Measurements from ENCODE around the gene CDK5. TPM values are rescaled to one million over a fixed set of nuclear protein-coding genes. Genes with fewer than 3 reads are reported as not detected.

Gene CDK5
- total and polyA plus RNA-seq, 9 of the 15 experiments (the other 6 are each of a cell fraction or from before 2014, with no cell fraction given), result 3.2 to 38.0 (median 27.5) TPM

DNA sequence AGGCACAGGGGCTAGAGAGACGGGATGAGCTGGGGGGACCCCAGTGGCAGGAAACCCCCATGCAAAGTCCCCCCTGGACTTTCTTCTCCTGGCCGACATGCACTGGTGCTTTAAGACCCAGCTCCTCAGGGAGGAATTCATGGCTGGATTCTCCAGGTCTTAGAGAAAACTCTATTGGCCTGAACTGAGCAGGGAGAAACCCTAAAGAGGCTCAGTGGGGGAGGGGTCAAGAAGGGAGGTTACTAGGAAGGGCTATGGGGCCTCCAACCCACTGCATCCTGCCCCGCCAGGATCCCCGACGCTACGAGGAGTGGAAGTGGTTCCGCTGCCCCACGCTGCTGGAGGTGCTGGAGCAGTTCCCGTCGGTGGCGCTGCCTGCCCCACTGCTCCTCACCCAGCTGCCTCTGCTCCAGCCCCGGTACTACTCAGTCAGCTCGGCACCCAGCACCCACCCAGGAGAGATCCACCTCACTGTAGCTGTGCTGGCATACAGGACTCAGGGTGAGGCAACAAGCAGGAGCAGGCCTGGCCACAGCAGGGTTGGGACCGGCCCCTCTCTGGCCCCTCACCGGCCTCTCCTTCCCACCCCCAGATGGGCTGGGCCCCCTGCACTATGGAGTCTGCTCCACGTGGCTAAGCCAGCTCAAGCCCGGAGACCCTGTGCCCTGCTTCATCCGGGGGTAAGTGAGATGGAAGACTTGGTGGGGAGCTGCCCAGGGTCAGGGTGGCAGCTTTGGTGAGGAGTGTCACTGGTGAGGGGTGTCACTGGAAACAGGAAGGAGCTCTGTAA, 47.2 kb downstream of the CDK5 start (continued):
- TF ChIP-seq, protein P1, sequence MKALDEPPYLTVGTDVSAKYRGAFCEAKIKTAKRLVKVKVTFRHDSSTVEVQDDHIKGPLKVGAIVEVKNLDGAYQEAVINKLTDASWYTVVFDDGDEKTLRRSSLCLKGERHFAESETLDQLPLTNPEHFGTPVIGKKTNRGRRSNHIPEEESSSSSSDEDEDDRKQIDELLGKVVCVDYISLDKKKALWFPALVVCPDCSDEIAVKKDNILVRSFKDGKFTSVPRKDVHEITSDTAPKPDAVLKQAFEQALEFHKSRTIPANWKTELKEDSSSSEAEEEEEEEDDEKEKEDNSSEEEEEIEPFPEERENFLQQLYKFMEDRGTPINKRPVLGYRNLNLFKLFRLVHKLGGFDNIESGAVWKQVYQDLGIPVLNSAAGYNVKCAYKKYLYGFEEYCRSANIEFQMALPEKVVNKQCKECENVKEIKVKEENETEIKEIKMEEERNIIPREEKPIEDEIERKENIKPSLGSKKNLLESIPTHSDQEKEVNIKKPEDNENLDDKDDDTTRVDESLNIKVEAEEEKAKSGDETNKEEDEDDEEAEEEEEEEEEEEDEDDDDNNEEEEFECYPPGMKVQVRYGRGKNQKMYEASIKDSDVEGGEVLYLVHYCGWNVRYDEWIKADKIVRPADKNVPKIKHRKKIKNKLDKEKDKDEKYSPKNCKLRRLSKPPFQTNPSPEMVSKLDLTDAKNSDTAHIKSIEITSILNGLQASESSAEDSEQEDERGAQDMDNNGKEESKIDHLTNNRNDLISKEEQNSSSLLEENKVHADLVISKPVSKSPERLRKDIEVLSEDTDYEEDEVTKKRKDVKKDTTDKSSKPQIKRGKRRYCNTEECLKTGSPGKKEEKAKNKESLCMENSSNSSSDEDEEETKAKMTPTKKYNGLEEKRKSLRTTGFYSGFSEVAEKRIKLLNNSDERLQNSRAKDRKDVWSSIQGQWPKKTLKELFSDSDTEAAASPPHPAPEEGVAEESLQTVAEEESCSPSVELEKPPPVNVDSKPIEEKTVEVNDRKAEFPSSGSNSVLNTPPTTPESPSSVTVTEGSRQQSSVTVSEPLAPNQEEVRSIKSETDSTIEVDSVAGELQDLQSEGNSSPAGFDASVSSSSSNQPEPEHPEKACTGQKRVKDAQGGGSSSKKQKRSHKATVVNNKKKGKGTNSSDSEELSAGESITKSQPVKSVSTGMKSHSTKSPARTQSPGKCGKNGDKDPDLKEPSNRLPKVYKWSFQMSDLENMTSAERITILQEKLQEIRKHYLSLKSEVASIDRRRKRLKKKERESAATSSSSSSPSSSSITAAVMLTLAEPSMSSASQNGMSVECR (CRISPR knock-in tag; IDR thresholded peaks at IDR 0.05), result 0 out of 2 replicates have a peak, but pooled peaks have one; percentile 65
- TF ChIP-seq, protein P2, sequence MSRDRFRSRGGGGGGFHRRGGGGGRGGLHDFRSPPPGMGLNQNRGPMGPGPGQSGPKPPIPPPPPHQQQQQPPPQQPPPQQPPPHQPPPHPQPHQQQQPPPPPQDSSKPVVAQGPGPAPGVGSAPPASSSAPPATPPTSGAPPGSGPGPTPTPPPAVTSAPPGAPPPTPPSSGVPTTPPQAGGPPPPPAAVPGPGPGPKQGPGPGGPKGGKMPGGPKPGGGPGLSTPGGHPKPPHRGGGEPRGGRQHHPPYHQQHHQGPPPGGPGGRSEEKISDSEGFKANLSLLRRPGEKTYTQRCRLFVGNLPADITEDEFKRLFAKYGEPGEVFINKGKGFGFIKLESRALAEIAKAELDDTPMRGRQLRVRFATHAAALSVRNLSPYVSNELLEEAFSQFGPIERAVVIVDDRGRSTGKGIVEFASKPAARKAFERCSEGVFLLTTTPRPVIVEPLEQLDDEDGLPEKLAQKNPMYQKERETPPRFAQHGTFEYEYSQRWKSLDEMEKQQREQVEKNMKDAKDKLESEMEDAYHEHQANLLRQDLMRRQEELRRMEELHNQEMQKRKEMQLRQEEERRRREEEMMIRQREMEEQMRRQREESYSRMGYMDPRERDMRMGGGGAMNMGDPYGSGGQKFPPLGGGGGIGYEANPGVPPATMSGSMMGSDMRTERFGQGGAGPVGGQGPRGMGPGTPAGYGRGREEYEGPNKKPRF (IDR thresholded peaks at IDR 0.05; ENCODE audit: low read depth, low read length), result no peak
- TF ChIP-seq DACH1 (IDR thresholded peaks at IDR 0.05; ENCODE audit: partially characterized antibody) (no peak), ARNT (IDR thresholded peaks at IDR 0.05) (no peak), ZNF239 (CRISPR knock-in tag; IDR thresholded peaks at IDR 0.05) (no peak), SMAD2 (IDR thresholded peaks at IDR 0.05; ENCODE audit: low read depth, low read length) (no peak), RCOR1 (IDR thresholded peaks at IDR 0.05; ENCODE audit: borderline replicate concordance in 1 of 2, low read depth in 2 of 2, low read length in 2 of 2) (0 out of 4 replicates have a peak, but pooled peaks have one; percentile 14 to 30), SLC30A9 (CRISPR knock-in tag; IDR thresholded peaks at IDR 0.05) (no peak), ELF4 (CRISPR knock-in tag; IDR thresholded peaks at IDR 0.05) (peak; percentile 41; the same call in 1 of the 2 replicates), ZNF253 (CRISPR knock-in tag; conservative IDR thresholded peaks at IDR 0.05) (no peak; the same call in 1 of the 2 replicates), CCNT2 (IDR thresholded peaks at IDR 0.05; ENCODE audit: borderline replicate concordance, extremely low read depth, insufficient read length, low read depth, low read length) (no peak), CBX5 (IDR thresholded peaks at IDR 0.05; ENCODE audit: borderline replicate concordance, low read depth) (no peak; the same call in 1 of the 2 replicates), ZBTB8A (IDR thresholded peaks at IDR 0.05; ENCODE audit: partially characterized antibody) (no peak), NUFIP1 (IDR thresholded peaks at IDR 0.05; ENCODE audit: partially characterized antibody) (no peak), PCBP1 (IDR thresholded peaks at IDR 0.05; ENCODE audit: low read depth, low read length, poor library complexity, severe bottlenecking) (peak; percentile 29)
- TF ChIP-seq, protein P3, sequence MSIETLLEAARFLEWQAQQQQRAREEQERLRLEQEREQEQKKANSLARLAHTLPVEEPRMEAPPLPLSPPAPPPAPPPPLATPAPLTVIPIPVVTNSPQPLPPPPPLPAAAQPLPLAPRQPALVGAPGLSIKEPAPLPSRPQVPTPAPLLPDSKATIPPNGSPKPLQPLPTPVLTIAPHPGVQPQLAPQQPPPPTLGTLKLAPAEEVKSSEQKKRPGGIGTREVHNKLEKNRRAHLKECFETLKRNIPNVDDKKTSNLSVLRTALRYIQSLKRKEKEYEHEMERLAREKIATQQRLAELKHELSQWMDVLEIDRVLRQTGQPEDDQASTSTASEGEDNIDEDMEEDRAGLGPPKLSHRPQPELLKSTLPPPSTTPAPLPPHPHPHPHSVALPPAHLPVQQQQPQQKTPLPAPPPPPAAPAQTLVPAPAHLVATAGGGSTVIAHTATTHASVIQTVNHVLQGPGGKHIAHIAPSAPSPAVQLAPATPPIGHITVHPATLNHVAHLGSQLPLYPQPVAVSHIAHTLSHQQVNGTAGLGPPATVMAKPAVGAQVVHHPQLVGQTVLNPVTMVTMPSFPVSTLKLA (conservative IDR thresholded peaks at IDR 0.05), result peak; percentile 89 to 93
- TF ChIP-seq, protein P4, sequence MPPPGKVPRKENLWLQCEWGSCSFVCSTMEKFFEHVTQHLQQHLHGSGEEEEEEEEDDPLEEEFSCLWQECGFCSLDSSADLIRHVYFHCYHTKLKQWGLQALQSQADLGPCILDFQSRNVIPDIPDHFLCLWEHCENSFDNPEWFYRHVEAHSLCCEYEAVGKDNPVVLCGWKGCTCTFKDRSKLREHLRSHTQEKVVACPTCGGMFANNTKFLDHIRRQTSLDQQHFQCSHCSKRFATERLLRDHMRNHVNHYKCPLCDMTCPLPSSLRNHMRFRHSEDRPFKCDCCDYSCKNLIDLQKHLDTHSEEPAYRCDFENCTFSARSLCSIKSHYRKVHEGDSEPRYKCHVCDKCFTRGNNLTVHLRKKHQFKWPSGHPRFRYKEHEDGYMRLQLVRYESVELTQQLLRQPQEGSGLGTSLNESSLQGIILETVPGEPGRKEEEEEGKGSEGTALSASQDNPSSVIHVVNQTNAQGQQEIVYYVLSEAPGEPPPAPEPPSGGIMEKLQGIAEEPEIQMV (tag; conservative IDR thresholded peaks at IDR 0.05; ENCODE audit: low read depth), result no peak

Measured in K562 (cell line).